MCF 10A (cell line): ENCODE measurements around the gene GUCY2D. TPM values are rescaled to one million over a fixed set of nuclear protein-coding genes. Genes with fewer than 3 reads are reported as not detected.
A peak's percentile ranks its signal among the peaks of the same experiment; 100 is the strongest.
"Not testable (repeated sequence)": the region's sequence is repeated elsewhere in the genome, so short reads cannot be mapped to it uniquely, and the experiment has no call there.

Experiments used
- BruUV-seq: library from RNA; stranded (reverse); fragments of 400-500 nt; replicated peaks from 2 replicates; lab custom pipeline; 2021; lab: Mats Ljungman, UMichigan
- CTCF ChIA-PET: fragments of 300-600 bp; sonication (Branson Sonifier 250); formaldehyde crosslinking; extraction: SDS; loops from one replicate; lab custom pipeline; 2021; ENCODE audit warnings: antibody characterized with exemption, inconsistent platforms; lab: Yijun Ruan, JAX
- POLR2A ChIA-PET: fragments of 300-600, 350-650 bp; sonication (Branson Sonifier 250); formaldehyde crosslinking; extraction: SDS; loops from one replicate; lab custom pipeline; 2020; ENCODE audit warnings: antibody characterized with exemption, inconsistent platforms; lab: Yijun Ruan, JAX
- DNase-seq: peaks from one replicate; pipeline ENCODE4 v3.0.0-alpha.2; 2018; ENCODE audit not compliant: unreplicated experiment
- H3K27ac Mint-ChIP-seq: one replicate; pipeline ENCODE4 v1.8.0; 2022; ENCODE audit warnings: mild to moderate bottlenecking, low read depth, mixed read lengths; ENCODE audit not compliant: unreplicated experiment
- H3K27me3 Mint-ChIP-seq: one replicate; pipeline ENCODE4 v1.8.0; 2022; ENCODE audit warnings: mixed read lengths; ENCODE audit not compliant: insufficient read depth, unreplicated experiment
- H3K36me3 Mint-ChIP-seq: one replicate; pipeline ENCODE4 v1.8.0; 2022; ENCODE audit warnings: mild to moderate bottlenecking, moderate library complexity, mixed read lengths; ENCODE audit not compliant: insufficient read depth, unreplicated experiment
- H3K4me1 Mint-ChIP-seq: one replicate; pipeline ENCODE4 v1.8.0; 2022; ENCODE audit warnings: mixed read lengths; ENCODE audit not compliant: insufficient read depth, unreplicated experiment
- H3K4me3 Mint-ChIP-seq: one replicate; pipeline ENCODE4 v1.8.0; 2022; ENCODE audit warnings: mild to moderate bottlenecking, moderate library complexity, mixed read lengths; ENCODE audit not compliant: unreplicated experiment
- H3K9me3 Mint-ChIP-seq: one replicate; pipeline ENCODE4 v1.8.0; 2022; ENCODE audit warnings: mixed read lengths; ENCODE audit not compliant: unreplicated experiment
- CTCF ChIP-seq: fragments of 200-600 bp; IDR thresholded peaks from one replicate; pipeline ENCODE4 v1.8.0; 2022; ENCODE audit warnings: antibody characterized with exemption, mild to moderate bottlenecking; ENCODE audit not compliant: unreplicated experiment
- intact Hi-C: fragments of 100-400 bp; cut with micrococcal nuclease; formaldehyde crosslinking; loops from 2 replicates; pipeline ENCODE4 v1.14.1; 2022
- total RNA-seq: library from RNA; stranded (reverse); gene quantifications from 2 replicates; pipeline ENCODE4 v1.2.3, GENCODE V29; 2022

Gene GUCY2D
- total RNA-seq, 1 experiment from 2014 or later: not detected

GRCh38 chr17:8020776-8021564 lies 18.6 kb downstream of the GUCY2D start:
- POLR2A ChIA-PET: interaction anchor here (0.6 to 6.4 kb wide), 6 partner anchors 10 to 227 kb away, joined by 3 to 155 read pairs (median 6); partner anchors contain the start of genes ALOX15B, CNTROB, CTC1 and TRAPPC1
- BruUV-seq: no TSS peak
- intact Hi-C loops: no loop called here
- Mint-ChIP-seq H3K27ac (peak overlapping the region; percentile 95), H3K4me1 (peaks cover 58% of the 10 kb centered on the region), H3K36me3 (no peaks in the 10 kb centered on the region), H3K9me3 (no peaks in the 10 kb centered on the region), H3K27me3 (no peaks in the 10 kb centered on the region), H3K4me3 (no peak overlapping the region)
- no peak for TF ChIP-seq CTCF
- no peak for DNase-seq
- CTCF ChIA-PET: interaction anchor here (0.7 to 11.4 kb wide), 5 partner anchors 10 to 58 kb away, joined by 3 to 167 read pairs (median 14); partner anchors contain the start of gene ALOX15B

GRCh38 chr17:8021565-8022359 lies 19.3 kb downstream of the GUCY2D start:
- POLR2A ChIA-PET: interaction anchor here (0.7 to 6.4 kb wide), 5 partner anchors 19 to 226 kb away, joined by 3 to 155 read pairs (median 6); partner anchors contain the start of genes ALOX15B, CNTROB, CTC1 and TRAPPC1
- Mint-ChIP-seq H3K27me3 (no peaks in the 10 kb centered on the region), H3K27ac (peak overlapping the region; percentile 95), H3K4me3 (no peak overlapping the region), H3K36me3 (no peaks in the 10 kb centered on the region), H3K4me1 (peaks cover 56% of the 10 kb centered on the region), H3K9me3 (no peaks in the 10 kb centered on the region)
- intact Hi-C loops: no loop called here
- no peak for DNase-seq
- BruUV-seq: no TSS peak
- CTCF ChIA-PET: interaction anchor here (0.8 to 11.4 kb wide), 6 partner anchors 10 to 178 kb away, joined by 4 to 167 read pairs (median 10); partner anchors contain the start of gene ALOX15B
- no peak for TF ChIP-seq CTCF

GRCh38 chr17:8022360-8023003 lies 20.1 kb downstream of the GUCY2D start:
- no peak overlapping the region for H3K4me3 Mint-ChIP-seq
- H3K9me3 Mint-ChIP-seq: no peaks in the 10 kb centered on the region
- CTCF ChIA-PET: interaction anchor here (0.8 to 11.4 kb wide), 5 partner anchors 13 to 179 kb away, joined by 4 to 167 read pairs (median 7); partner anchors contain the start of gene ALOX15B
- H3K27me3 Mint-ChIP-seq: no peaks in the 10 kb centered on the region
- intact Hi-C loops: no loop called here
- H3K36me3 Mint-ChIP-seq: no peaks in the 10 kb centered on the region
- peaks cover 48% of the 10 kb centered on the region for H3K4me1 Mint-ChIP-seq
- BruUV-seq: no TSS peak
- H3K27ac Mint-ChIP-seq: peak overlapping the region; percentile 44
- no peak for TF ChIP-seq CTCF
- no peak for DNase-seq
- POLR2A ChIA-PET: interaction anchor here (1.6 kb wide), 1 partner anchor 19 kb away, joined by 6 read pairs; no protein-coding TSS in a partner anchor

GRCh38 chr17:8024161-8024560 lies 21.7 kb downstream of the GUCY2D start:
- H3K27me3 Mint-ChIP-seq, BruUV-seq, H3K4me3 Mint-ChIP-seq, intact Hi-C loops, H3K9me3 Mint-ChIP-seq, H3K36me3 Mint-ChIP-seq: not testable (repeated sequence)
- Mint-ChIP-seq H3K27ac (peak overlapping the region; percentile 27), H3K4me1 (peaks cover 45% of the 10 kb centered on the region)
- DNase-seq: peak; percentile 82
- POLR2A ChIA-PET: interaction anchor here (1.2 to 2.8 kb wide), 3 partner anchors 10 to 16 kb away, joined by 3 to 14 read pairs (median 5); no protein-coding TSS in a partner anchor
- CTCF ChIA-PET: interaction anchor here (1.2 to 11.4 kb wide), 3 partner anchors 15 to 35 kb away, joined by 5 to 167 read pairs (median 6); partner anchors contain the start of gene ALOX15B
